K562 (cell line): ENCODE results near the gene C16orf89. TPM values are rescaled to one million over a fixed set of nuclear protein-coding genes. Genes with fewer than 3 reads are reported as not detected.

Source experiments
- ATAC-seq: fragments of 200-7000 bp; cut with Tn5 transposase; 3 replicates; pipeline ENCODE4 v1.9.1; 2020; ENCODE audit warnings: moderate library complexity
- BruUV-seq: library from RNA; stranded (reverse); fragments of 400-500 nt; replicated peaks from 2 replicates; lab custom pipeline; 2021; lab: Mats Ljungman, UMichigan
- CTCF ChIA-PET: fragments of 300-600 bp; formaldehyde crosslinking; extraction: SDS; loops from one replicate; lab custom pipeline; 2021; ENCODE audit warnings: low intra/inter-chr PET ratio; lab: Yijun Ruan, JAX
- POLR2A ChIA-PET: fragments of 300-600, 350-650 bp; sonication (Branson Sonifier 250); formaldehyde crosslinking; extraction: SDS; loops from one replicate; lab custom pipeline; 2021; ENCODE audit warnings: antibody characterized with exemption, inconsistent platforms; lab: Yijun Ruan, JAX
- DNase-seq, 4 experiments: peaks; one replicate each; pipeline versions ENCODE4 v3.0.0 to v3.0.0-alpha.2; 2011 to 2018; ENCODE audit warnings: low spot score in 3 of 4, mixed read lengths in 3 of 4; ENCODE audit errors: extremely low read depth in 1 of 4
- FAIRE-seq: peaks from 2 replicates; lab custom pipeline; 2011; peaks lifted over from hg19 to GRCh38; lab: Jason Lieb, UNC
- H2AFZ ChIP-seq: 2 replicates; pipeline ENCODE4 v1.6.0; 2011; ENCODE audit warnings: low read depth, low read length, control low read depth, inconsistent platforms
- H3K27ac ChIP-seq: fragments of 200-600 bp; 3 replicates; pipeline ENCODE4 v1.8.0; 2011; ENCODE audit warnings: low read depth, mild to moderate bottlenecking, control low read depth, inconsistent platforms, low read length, moderate library complexity, mixed read lengths; ENCODE audit errors: extremely low read depth
- H3K27me3 ChIP-seq, 2 experiments: fragments of 300-600 bp in 1 of 2; 2 replicates in 1 of 2; 3 replicates in 1 of 2; pipeline versions ENCODE4 v1.6.0 to v1.8.0; 2011; ENCODE audit warnings: inconsistent platforms in 2 of 2, low read length in 2 of 2, mild to moderate bottlenecking in 1 of 2, mixed read lengths in 1 of 2, moderate library complexity in 1 of 2; ENCODE audit not compliant: control insufficient read depth in 2 of 2, insufficient read depth in 2 of 2
- H3K36me3 ChIP-seq: fragments of 300-600 bp; 3 replicates; pipeline ENCODE4 v1.8.0; 2011; ENCODE audit warnings: mild to moderate bottlenecking, low read length, inconsistent platforms; ENCODE audit not compliant: control insufficient read depth, insufficient read depth
- H3K4me1 ChIP-seq, 2 experiments: fragments of 200-600 bp in 1 of 2; replicated peaks in 1 of 2; 2 replicates in 1 of 2; 3 replicates in 1 of 2; pipeline versions ENCODE4 v1.5.1 to v1.8.0; 2011; ENCODE audit warnings: inconsistent platforms in 2 of 2, low read length in 2 of 2, mild to moderate bottlenecking in 1 of 2, mixed read lengths in 1 of 2, moderate library complexity in 1 of 2; ENCODE audit not compliant: control insufficient read depth in 2 of 2, insufficient read depth in 2 of 2
- H3K4me2 ChIP-seq: 2 replicates; pipeline ENCODE4 v1.6.1; 2011; ENCODE audit warnings: low read length, control low read depth, inconsistent platforms, mixed read lengths; ENCODE audit not compliant: insufficient read depth
- H3K4me3 ChIP-seq: fragments of 200-600 bp; sonication (generic), shearing (Covaris generic); 2 replicates; pipeline ENCODE4 v1.5.1; 2016; ENCODE audit warnings: control low read depth, inconsistent platforms
- H3K79me2 ChIP-seq: fragments of 200-600 bp; 3 replicates; pipeline ENCODE4 v1.8.0; 2011; ENCODE audit warnings: low read length, inconsistent platforms; ENCODE audit not compliant: control insufficient read depth, insufficient read depth
- H3K9ac ChIP-seq, 2 experiments: 2 replicates each; pipeline versions ENCODE4 v1.6.0 to v1.6.1; 2011; ENCODE audit warnings: low read depth in 2 of 2, low read length in 2 of 2, control low read depth in 1 of 2, inconsistent platforms in 1 of 2, mild to moderate bottlenecking in 1 of 2, mixed read lengths in 1 of 2; ENCODE audit not compliant: insufficient read depth in 1 of 2
- H3K9me1 ChIP-seq: one replicate; pipeline ENCODE4 v1.6.0; 2011; ENCODE audit warnings: inconsistent platforms, mild to moderate bottlenecking, low read length, moderate library complexity; ENCODE audit not compliant: control insufficient read depth, insufficient read depth
- H3K9me3 ChIP-seq: replicated peaks from 2 replicates; pipeline ENCODE4 v1.5.1; 2011; ENCODE audit warnings: low read depth, low read length, inconsistent platforms; ENCODE audit not compliant: control insufficient read depth, insufficient read depth
- H4K20me1 ChIP-seq: replicated peaks from 2 replicates; pipeline ENCODE4 v1.6.1; 2011; ENCODE audit warnings: low read length, inconsistent platforms, mixed read lengths; ENCODE audit not compliant: control insufficient read depth, insufficient read depth
- KLF16 ChIP-seq: IDR thresholded peaks from 2 replicates; pipeline ENCODE4 v1.6.1; 2016; ENCODE audit warnings: antibody characterized with exemption
- SNRNP70 ChIP-seq: fragments of 200-400 bp; formaldehyde crosslinking; optimal IDR thresholded peaks from 2 replicates; pipeline ENCODE3; 2017; ENCODE audit warnings: low read depth, low read length
- TRIM28 ChIP-seq: fragments of 450-650 bp; IDR thresholded peaks from 2 replicates; pipeline ENCODE4 v1.6.1; 2017
- YY1 ChIP-seq, 3 experiments: IDR thresholded peaks; 2 replicates each; pipeline ENCODE4 v1.6.1; 2011; ENCODE audit warnings: low read length in 2 of 3, mild to moderate bottlenecking in 2 of 3, moderate library complexity in 2 of 3, borderline replicate concordance in 1 of 3, control low read depth in 1 of 3, low read depth in 1 of 3; ENCODE audit not compliant: insufficient read depth in 3 of 3, insufficient replicate concordance in 2 of 3, control insufficient read depth in 1 of 3, insufficient read length in 1 of 3; ENCODE audit errors: extremely low read depth in 1 of 3
- WGBS: fragments of 100-300 bp; shearing (Covaris generic); methylation state at CpG from one replicate; pipeline ENCODE4 v1.1.6; 2016; ENCODE audit warnings: low coverage, mixed read lengths; ENCODE audit not compliant: insufficient coverage; ENCODE audit errors: missing lambda C conversion rate; 5-methylcytosine and 5-hydroxymethylcytosine counted together
- in situ Hi-C: fragments of 300-500 bp; cut with MboI; formaldehyde crosslinking; loops from 4 replicates; pipeline ENCODE4 v1.15.0; 2018; ENCODE audit warnings: inconsistent platforms, mixed read lengths
- intact Hi-C: fragments of 100-400 bp; cut with micrococcal nuclease; formaldehyde crosslinking; loops from 2 replicates; pipeline ENCODE4 v1.14.2; 2022
- polyA plus RNA-seq, 8 experiments: library from polyadenylated mRNA; depleted of rRNA in 4 of 8; stranded (reverse) in 5 of 8; unstranded in 3 of 8; fragments of >200 nt; fragmentation: Nextera tagmentation in 2 of 8; fragmentation: Illumina TruSeq in 1 of 8; extraction: Ambion mirVana in 2 of 8; extraction: Trizol in 1 of 8; gene quantifications; 2 replicates each; pipeline versions ENCODE4 v1.2.1 to v1.2.3, GENCODE V29; 2011 to 2014; ENCODE audit warnings: inconsistent platforms in 1 of 8, missing spikeins in 1 of 8
- total RNA-seq, 7 experiments: library from RNA; depleted of rRNA in 6 of 7; stranded (reverse); fragments of >200 nt in 6 of 7; fragmentation: Illumina TruSeq in 2 of 7; extraction: Trizol in 2 of 7; gene quantifications; 2 replicates each; pipeline versions ENCODE4 v1.2.1 to v1.2.3, GENCODE V29; 2011 to 2021; ENCODE audit warnings: low replicate concordance in 1 of 7
- TF ChIP-seq, protein P1 (sequence below): IDR thresholded peaks from 2 replicates; pipeline ENCODE4 v1.6.1; 2011; ENCODE audit warnings: borderline replicate concordance, low read depth, mild to moderate bottlenecking, moderate library complexity, low read length; ENCODE audit not compliant: insufficient read depth, poor library complexity, severe bottlenecking
- TF ChIP-seq, protein P2 (sequence below): fragments of 250-450 bp; sonication (Bioruptor Pico); IDR thresholded peaks from 2 replicates; pipeline ENCODE4 v1.8.0; 2022; ENCODE audit warnings: moderate library complexity, mild to moderate bottlenecking, inconsistent platforms

Gene C16orf89
- total and polyA plus RNA-seq, 9 of the 15 experiments (the other 6 are each of a cell fraction or from before 2014, with no cell fraction given), result not detected

DNA sequence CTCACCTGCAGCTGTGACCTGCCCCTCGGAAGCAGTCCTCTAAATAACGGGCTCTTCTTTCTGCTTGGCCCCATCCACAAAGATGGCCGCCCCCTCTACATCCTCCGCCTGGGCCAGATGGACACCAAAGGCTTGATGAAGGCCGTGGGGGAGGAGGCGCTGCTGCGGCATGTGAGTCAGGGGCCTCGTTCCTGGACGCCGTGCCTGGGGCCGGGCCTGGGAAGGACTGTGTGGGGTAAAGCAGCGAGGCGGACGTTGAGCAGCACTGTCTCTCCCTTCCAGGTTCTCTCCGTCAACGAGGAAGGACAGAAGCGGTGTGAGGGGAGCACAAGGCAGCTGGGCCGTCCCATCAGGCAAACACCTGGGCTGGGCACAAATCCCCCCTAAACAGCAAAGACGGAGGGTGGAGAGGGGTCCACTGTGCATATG is 65.2 kb downstream of the C16orf89 start:
- no TSS peak for BruUV-seq
- Histone ChIP-seq H3K4me2 (no peak overlapping the region), H2AFZ (no peak overlapping the region), H3K4me1 (peaks cover 0 to 6% of the 10 kb centered on the region in 2 experiments; a peak in 2 of 5 replicates), H3K79me2 (no peaks in the 10 kb centered on the region), H4K20me1 (0 out of 2 replicates have a peak, but pooled peaks cover 2% of the 10 kb centered on the region), H3K27ac (no peak overlapping the region), H3K36me3 (no peaks in the 10 kb centered on the region), H3K9me3 (no peaks in the 10 kb centered on the region), H3K4me3 (no peak overlapping the region), H3K27me3 (peaks cover 45 to 73% of the 10 kb centered on the region in 2 experiments; a peak in 4 of 5 replicates), H3K9ac (peak overlapping the region in 1 of 2 experiments; percentile 74; a peak in 2 of 4 replicates), H3K9me1 (no peaks in the 10 kb centered on the region)
- ATAC-seq, result peak; percentile 49; the same call in 2 of the 3 replicates
- no peak for FAIRE-seq
- TF ChIP-seq TRIM28 (no peak), YY1 (IDR thresholded peaks at IDR 0.05; ENCODE audit: borderline replicate concordance in 1 of 3, control insufficient read depth in 1 of 3, extremely low read depth in 1 of 3, insufficient read depth in 3 of 3, insufficient read length in 1 of 3, insufficient replicate concordance in 2 of 3, low read depth in 1 of 3, low read length in 2 of 3) (peak in 1 of 3 experiments; percentile 79)
- intact Hi-C loops, result no loop called here
- ChIA-PET POLR2A (no interaction called here), CTCF (no interaction called here)
- WGBS, result 4% methylated on average over 19 of the region's 19 CpGs
- in situ Hi-C loops, result no loop called here
- no peak for DNase-seq

DNA sequence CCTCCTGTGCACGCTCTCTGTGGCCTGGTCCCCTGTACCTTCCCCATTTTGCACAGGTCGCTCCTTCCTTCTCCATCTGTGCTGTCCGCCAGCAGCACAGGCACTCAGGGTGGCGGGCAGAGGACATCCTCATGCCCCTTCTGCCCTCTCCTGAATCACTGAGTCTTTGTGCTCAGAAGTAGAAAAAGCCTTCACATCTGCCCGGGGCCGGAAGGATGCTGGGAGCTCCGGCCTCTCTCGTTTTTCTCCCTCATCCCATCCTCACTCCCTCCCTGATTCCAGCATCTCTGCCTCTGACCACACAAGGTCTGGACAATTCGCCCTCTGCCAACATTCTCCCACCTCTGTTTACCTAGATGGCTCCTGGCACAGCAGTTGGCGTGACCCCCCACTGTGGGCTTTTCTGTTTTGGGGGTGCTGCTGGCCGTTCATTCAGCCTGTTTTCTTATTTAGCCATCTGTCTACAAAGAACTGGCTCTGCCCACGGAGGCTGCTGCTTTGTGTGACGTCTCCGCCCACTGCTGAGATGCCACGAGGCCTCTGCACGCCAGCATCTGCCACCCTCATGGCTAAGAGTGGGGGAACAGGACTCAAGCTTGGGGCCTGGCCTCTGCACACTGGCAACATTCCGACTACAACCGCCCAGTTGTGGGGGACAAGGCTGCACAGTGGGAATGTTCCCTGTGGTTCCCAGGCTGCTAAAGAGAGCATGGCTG is 70.9 kb downstream of the C16orf89 start:
- peaks cover 0 to 3% of the 10 kb centered on the region in 2 experiments; a peak in 1 of 5 replicates for H3K4me1 ChIP-seq
- no peaks in the 10 kb centered on the region for H3K36me3 ChIP-seq
- H3K9me1 ChIP-seq, result no peaks in the 10 kb centered on the region
- H3K27me3 ChIP-seq, result peaks cover 31 to 62% of the 10 kb centered on the region in 2 experiments; a peak in 4 of 5 replicates
- in situ Hi-C loops, result no loop called here
- TF ChIP-seq, protein P1, sequence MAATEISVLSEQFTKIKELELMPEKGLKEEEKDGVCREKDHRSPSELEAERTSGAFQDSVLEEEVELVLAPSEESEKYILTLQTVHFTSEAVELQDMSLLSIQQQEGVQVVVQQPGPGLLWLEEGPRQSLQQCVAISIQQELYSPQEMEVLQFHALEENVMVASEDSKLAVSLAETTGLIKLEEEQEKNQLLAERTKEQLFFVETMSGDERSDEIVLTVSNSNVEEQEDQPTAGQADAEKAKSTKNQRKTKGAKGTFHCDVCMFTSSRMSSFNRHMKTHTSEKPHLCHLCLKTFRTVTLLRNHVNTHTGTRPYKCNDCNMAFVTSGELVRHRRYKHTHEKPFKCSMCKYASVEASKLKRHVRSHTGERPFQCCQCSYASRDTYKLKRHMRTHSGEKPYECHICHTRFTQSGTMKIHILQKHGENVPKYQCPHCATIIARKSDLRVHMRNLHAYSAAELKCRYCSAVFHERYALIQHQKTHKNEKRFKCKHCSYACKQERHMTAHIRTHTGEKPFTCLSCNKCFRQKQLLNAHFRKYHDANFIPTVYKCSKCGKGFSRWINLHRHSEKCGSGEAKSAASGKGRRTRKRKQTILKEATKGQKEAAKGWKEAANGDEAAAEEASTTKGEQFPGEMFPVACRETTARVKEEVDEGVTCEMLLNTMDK, result no peak
- TF ChIP-seq SNRNP70, result no peak
- TF ChIP-seq, protein P2, sequence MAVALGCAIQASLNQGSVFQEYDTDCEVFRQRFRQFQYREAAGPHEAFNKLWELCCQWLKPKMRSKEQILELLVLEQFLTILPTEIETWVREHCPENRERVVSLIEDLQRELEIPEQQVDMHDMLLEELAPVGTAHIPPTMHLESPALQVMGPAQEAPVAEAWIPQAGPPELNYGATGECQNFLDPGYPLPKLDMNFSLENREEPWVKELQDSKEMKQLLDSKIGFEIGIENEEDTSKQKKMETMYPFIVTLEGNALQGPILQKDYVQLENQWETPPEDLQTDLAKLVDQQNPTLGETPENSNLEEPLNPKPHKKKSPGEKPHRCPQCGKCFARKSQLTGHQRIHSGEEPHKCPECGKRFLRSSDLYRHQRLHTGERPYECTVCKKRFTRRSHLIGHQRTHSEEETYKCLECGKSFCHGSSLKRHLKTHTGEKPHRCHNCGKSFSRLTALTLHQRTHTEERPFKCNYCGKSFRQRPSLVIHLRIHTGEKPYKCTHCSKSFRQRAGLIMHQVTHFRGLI (CRISPR knock-in tag), result no peak
- TF ChIP-seq KLF16, result no peak
- TF ChIP-seq, all 486 proteins: peak for 0
- no peaks in the 10 kb centered on the region for H3K9me3 ChIP-seq
- H3K9ac ChIP-seq, result no peak overlapping the region
- ChIA-PET POLR2A (no interaction called here), CTCF (interaction anchor here (0.6 kb wide), 1 partner anchor 1926 kb away, joined by 3 read pairs; no protein-coding TSS in a partner anchor)
- no peak overlapping the region for H3K4me3 ChIP-seq
- intact Hi-C loops, result no loop called here
- 0 out of 2 replicates have a peak, but pooled peaks cover 2% of the 10 kb centered on the region for H4K20me1 ChIP-seq
- H3K79me2 ChIP-seq, result no peaks in the 10 kb centered on the region
- FAIRE-seq, result no peak
- H3K27ac ChIP-seq, result no peak overlapping the region
- H3K4me2 ChIP-seq, result no peak overlapping the region
- H2AFZ ChIP-seq, result no peak overlapping the region
- no TSS peak for BruUV-seq
- no peak for ATAC-seq
- DNase-seq, result no peak
- 1% methylated on average over 17 of the region's 18 CpGs for WGBS
